ENCODE results near the gene GSTT2. TPM values are rescaled to one million over a fixed set of nuclear protein-coding genes. Genes with fewer than 3 reads are reported as not detected.
"Not testable (repeated sequence)": the region's sequence is repeated elsewhere in the genome, so short reads cannot be mapped to it uniquely, and the experiment has no call there.

The GSTT2 gene
- polyA plus RNA-seq, 3 donors: 2.5 to 4.8 TPM; not detected in 1

- DNase-seq (ENCODE audit: low read depth in 3 of 3, low spot score in 2 of 3): not testable (repeated sequence)
These were observed 8.0 kb upstream of the GSTT2 start for GRCh38 chr22:23971927-23972326.

DNA sequence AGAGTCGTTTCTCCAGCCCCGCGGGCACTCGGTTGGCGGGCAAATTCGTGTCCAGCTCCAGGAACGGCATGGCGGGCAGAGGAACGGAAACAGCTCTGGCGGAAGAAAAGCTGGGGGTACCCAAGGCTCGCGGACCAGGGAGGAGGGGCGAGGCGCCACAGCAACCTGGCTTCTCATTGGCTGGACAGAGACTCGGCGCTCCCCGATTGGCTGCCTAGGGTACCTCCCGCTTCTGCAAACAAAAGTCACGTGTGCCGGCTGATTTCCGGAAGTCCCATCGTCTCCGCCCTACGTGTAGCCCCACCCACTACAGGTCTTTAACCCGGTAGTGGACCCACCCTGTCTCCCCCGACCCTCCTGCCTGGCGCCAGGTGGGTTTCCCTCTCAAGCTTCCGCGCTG is 5.6 kb upstream of the GSTT2 start, which contains the start of gene DDT:
TSS of gene DDT (minus strand) at position 97 of the 400 bp plus-strand sequence. CDS start at position 70, 27 bp downstream.
- not testable (repeated sequence) for DNase-seq (ENCODE audit: low read depth in 3 of 3, low spot score in 2 of 3)

DNA sequence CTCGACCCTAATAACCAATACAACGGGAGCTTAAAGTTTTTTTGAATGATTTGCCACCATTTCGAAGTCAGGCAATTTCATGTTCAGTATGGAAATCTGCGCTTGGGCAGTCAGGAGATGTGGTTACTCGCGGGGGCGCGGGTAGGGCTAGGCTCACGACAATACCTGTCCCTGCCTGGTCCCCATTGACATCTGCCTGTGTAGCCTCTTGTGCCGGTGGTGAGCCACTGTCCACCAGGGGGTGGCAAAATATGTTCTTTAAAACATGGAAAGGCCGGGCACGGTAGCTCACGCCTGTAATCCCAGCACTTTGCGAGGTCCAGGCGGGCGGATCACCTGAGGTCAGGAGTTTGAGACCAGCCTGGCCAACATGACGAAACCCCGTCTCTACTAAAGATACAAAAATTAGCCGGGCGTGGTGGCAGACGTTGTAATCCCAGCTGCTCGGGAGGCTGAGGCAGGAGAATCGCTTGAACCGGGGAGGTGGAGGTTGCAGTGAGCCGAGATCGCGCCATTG is 5.0 kb upstream of the GSTT2 start:
- DNase-seq (ENCODE audit: low read depth in 3 of 3, low spot score in 2 of 3): not testable (repeated sequence)

DNA sequence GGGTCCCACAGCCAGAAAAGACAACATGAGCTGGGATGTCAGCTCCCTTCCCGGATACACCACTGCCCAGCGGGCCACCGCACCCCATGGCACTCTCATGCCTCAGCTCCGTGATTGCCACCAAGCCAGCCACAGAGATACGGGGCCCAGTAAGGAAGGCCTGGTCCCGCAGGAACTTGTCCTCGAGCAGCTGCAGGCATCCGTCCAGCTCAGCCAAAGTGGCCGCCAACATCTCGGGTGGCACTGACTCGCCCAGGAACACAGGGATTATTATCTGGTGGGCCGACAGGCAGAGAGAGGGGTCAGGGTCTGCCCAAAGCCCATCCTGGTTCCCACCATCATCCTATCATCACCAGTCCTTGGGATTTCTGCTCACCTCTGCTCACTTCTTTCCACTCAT is 2.6 kb upstream of the GSTT2 start:
- not testable (repeated sequence) for DNase-seq (ENCODE audit: low read depth in 3 of 3, low spot score in 2 of 3)

- DNase-seq (ENCODE audit: low read depth in 3 of 3, low spot score in 2 of 3): not testable (repeated sequence)
These were observed 633 bp downstream of the GSTT2 start for GRCh38 chr22:23980567-23980966.

GRCh38 chr22:23984430-23984829 is 4.5 kb downstream of the GSTT2 start:
- peak in 2 of 3 donors; percentile 9 to 47 for DNase-seq (ENCODE audit: low read depth in 3 of 3, low spot score in 2 of 3)

DNA sequence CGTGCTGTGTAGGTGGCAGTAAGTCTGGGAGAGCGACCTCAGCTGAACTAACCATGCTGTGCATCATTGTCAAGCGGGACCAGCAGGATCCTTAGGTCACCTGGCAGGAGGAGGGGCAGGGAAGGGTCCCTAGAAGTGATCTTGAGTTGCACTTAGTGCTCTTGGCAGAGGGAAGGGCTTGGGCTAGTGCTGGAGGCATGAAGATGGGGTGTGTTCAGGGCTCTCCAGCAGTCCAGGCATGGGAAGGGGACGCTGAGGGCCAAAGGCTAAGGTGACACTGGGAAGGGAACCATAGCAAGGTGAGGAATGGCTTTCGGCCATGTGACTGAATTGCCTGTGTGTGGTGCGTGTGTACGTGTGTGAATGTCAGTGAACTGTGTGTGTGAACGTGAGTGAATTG is 6.2 kb downstream of the GSTT2 start:
- DNase-seq (ENCODE audit: low read depth in 3 of 3, low spot score in 2 of 3): not testable (repeated sequence)

DNA sequence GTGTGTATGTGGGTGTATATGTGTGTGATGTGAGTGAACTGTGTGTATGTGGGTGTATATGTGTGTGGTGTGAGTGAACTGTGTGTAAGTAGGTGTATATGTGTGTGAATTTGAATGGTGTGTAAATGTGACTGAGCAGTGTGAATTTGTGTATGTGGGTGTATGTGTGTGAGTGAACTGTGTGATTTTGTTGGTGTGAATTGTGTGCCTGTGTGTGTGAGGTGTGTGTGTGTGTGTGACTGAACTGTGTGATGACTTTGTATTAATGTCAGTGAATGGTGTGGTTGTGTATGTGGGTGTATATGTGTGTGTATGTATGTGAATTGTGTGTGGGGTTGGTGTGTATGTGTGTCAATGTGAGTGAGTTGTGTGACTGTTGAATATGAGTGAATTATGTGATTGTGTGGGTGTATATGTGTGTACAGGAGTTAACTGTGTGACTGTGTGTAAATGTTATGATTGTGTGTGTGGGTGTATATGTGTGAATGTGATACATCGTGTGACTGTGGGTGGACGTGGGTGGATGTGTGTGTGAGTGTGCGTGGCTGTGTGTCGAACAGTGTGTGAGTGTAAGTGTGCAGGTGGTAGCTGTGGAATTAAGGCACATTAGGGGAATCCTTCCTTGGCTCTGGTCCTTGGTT is 6.7 kb downstream of the GSTT2 start:
- not testable (repeated sequence) for DNase-seq (ENCODE audit: low read depth in 3 of 3, low spot score in 2 of 3)

DNA sequence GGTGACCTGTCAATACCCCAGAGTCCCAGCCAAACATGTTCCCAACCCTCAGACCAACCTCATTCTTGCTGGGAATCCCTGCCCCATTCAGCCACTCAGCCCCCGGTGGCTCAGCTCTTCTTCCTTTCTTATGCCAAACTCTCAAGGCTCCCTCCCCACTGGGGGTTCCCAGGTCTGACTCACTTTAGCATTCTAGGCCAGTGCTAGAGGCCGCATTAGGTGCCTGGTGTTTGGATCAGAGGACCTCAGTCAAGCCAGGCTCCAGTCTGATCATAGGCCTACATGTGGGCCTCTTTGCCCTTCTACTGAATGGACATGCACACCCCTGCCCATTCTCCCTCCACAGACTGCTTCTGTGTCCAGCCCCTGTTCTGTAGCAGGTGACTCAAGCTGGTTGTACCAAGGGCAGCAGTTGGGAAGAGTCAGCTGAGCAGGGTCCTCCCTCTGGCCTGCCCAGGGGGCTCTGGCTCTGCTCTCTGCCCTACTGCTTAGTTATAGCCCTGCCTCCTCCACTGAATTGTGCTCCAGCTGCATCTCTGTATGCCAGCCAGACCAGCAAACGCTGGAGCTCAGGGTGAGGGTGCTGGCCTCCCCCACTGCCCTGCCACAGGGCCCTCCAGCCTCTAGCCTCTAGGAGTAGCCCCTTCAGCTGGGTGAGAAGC is 9.8 kb downstream of the GSTT2 start:
- not testable (repeated sequence) for DNase-seq (ENCODE audit: low read depth in 3 of 3, low spot score in 2 of 3)

DNA sequence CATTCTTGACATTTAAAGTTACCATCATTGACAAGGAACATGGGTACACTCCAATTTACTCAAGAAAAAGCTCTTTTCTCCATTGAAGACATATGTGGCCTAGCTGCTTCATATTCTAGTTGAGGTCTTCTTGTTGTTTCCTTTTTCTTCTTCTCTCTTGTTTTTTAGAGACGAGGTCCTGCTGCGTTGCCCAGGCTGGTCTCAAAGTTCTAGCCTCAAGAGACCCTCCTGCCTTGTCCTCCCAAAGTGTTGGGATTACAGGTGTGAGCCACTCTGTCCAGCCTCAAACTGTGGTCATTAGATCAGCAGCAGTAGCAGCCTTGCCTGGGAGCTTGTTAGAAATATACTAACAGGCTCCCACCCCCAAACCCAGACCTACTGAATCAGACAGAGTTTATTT is 13.1 kb downstream of the GSTT2 start:
- DNase-seq (ENCODE audit: low read depth in 3 of 3, low spot score in 2 of 3): not testable (repeated sequence)

DNA sequence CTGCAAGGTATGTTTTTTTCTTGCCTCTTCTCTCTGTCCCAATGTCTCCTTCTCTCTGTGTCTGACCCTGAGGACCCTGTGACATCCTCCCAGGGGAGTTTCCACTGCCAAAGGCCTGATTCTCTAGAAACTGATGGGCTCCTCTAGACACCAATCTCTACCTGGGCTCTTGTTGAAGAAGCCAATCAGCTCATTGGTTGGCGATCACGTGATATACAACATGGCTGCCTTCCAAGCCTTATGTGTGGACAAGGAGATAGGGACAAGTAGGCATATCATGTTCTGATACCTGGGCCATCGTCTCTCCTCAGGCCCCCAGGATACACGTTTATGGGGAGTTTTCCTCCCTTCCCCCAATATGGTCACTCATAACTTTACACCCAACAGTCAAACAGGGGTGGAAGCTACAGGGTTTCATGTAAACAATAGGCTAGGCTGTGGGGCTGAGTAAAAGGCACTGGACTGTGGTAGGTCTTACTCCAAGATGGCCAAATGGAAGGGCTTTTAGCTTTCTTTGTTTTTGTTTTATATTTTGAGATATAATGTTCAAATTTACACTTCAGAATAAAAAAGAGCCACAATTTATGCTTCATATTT is 13.7 kb downstream of the GSTT2 start:
- DNase-seq (ENCODE audit: low read depth in 3 of 3, low spot score in 2 of 3): not testable (repeated sequence)

DNA sequence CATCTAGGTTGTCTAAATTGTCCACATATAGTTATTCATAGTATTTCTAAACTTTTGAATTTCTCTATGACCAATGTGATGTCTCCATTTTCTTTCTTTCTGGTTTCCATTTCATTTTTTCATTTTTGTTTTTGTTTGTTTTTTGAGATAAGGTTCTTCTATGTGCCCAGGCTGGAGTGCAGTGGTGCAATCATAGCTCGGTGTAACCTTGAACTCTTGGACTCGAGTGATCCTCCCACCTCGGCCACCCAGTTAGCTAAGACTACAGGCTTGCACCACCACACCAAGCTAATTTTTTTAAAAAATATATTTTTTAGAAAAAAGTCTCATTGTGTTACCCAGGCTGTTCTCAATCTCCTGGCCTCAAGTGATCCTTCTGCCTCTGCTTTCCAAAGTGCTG is 17.2 kb downstream of the GSTT2 start:
- no peak for DNase-seq (ENCODE audit: low read depth in 3 of 3, low spot score in 2 of 3)

GRCh38 chr22:23999779-24000178 is 19.8 kb downstream of the GSTT2 start:
- DNase-seq (ENCODE audit: low read depth in 3 of 3, low spot score in 2 of 3): not testable (repeated sequence)

GRCh38 chr22:24001314-24001713 is 21.4 kb downstream of the GSTT2 start:
- DNase-seq (ENCODE audit: low read depth in 3 of 3, low spot score in 2 of 3): no peak

GRCh38 chr22:24002272-24002671 is 22.3 kb downstream of the GSTT2 start:
- DNase-seq (ENCODE audit: low read depth in 3 of 3, low spot score in 2 of 3): no peak

- no peak for DNase-seq (ENCODE audit: low read depth in 3 of 3, low spot score in 2 of 3)
These were observed 22.9 kb downstream of the GSTT2 start for GRCh38 chr22:24002851-24003250.

- DNase-seq (ENCODE audit: low read depth in 3 of 3, low spot score in 2 of 3): no peak
These were observed 24.0 kb downstream of the GSTT2 start for GRCh38 chr22:24003887-24004286.

- DNase-seq (ENCODE audit: low read depth in 3 of 3, low spot score in 2 of 3): no peak
These were observed 25.3 kb downstream of the GSTT2 start, which contains the start of gene GSTT4 for GRCh38 chr22:24005201-24005600. TSS of gene GSTT4 (minus strand) at chr22:24005453. CDS start at chr22:24005356, 97 bp downstream.

GRCh38 chr22:24006207-24006913 is 26.4 kb downstream of the GSTT2 start:
- no peak for DNase-seq (ENCODE audit: low read depth in 3 of 3, low spot score in 2 of 3)

- DNase-seq (ENCODE audit: low read depth in 3 of 3, low spot score in 2 of 3): no peak
These were observed 26.9 kb downstream of the GSTT2 start for GRCh38 chr22:24006914-24007214.
